GM13977 (cell line): ENCODE data around the gene ANO2.

Source experiments
- DNase-seq: peaks from one replicate; pipeline ENCODE4 v3.0.0; 2012; ENCODE audit warnings: low spot score
- CTCF ChIP-seq: IDR thresholded peaks from 2 replicates; pipeline ENCODE4 v1.5.1; 2012; ENCODE audit warnings: mild to moderate bottlenecking, control low read depth; ENCODE audit not compliant: insufficient read depth; ENCODE audit errors: extremely low read depth, missing control alignments
- in situ Hi-C: fragments of 300-500 bp; cut with MboI; formaldehyde crosslinking; loops from one replicate; pipeline ENCODE4 v1.12.0; 2022; ENCODE audit warnings: low sequenced_read_pairs, low pct_unique_long_range_greater_than_20kb, mixed read lengths, inconsistent platforms; ENCODE audit not compliant: unreplicated experiment

Gene ANO2

DNA sequence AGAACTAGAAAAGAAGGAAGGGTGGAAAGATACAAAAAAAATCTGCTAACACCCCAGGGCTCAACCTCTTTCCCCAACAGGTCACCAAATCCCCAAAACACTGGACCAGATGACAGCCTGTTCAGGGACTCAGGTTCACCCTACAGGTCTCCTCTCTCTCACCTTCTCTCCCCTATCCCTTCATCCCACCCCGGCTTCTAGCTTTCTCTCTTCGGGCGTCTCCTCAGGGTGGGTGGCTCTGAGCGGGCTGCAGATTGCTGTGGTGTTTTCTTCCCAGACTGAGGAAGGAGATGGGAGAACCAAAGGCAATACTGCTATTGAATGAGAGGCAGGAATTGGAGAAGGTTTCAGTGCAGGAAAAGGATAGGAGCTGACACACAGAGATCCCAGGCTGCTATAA is 39.3 kb downstream of the ANO2 start:
- no peak for DNase-seq
- no peak for TF ChIP-seq CTCF
- in situ Hi-C loops: no loop called here

GRCh38 chr12:5904969-5905368 is 40.1 kb downstream of the ANO2 start:
- no peak for DNase-seq
- no peak for TF ChIP-seq CTCF
- in situ Hi-C loops: no loop called here

DNA sequence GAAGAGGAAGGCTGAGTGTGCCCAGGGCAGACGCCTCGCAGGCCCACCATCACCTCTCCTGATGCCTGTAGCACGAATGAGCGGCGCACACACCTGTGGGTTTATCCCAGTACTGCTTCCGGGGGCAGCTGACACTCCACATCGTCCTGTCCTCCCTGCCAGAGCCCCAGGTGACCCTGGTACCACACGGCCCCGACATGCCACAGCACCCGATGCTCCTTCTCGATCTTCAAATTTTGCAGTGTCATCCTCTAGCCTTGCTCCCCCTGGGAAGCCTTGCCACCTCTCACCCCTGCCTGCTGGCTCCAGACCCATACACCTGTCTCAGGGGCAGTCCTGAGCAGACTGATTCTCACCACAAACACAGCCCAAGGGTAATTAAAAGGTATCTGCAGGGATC is 40.6 kb downstream of the ANO2 start:
- no peak for TF ChIP-seq CTCF
- no peak for DNase-seq
- in situ Hi-C loops: no loop called here

- in situ Hi-C loops: no loop called here
- no peak for TF ChIP-seq CTCF
- no peak for DNase-seq
Observed at GRCh38 chr12:5902736-5903135, 42.3 kb downstream of the ANO2 start.

- no peak for TF ChIP-seq CTCF
- in situ Hi-C loops: no loop called here
- no peak for DNase-seq
Observed at GRCh38 chr12:5901416-5901815, 43.6 kb downstream of the ANO2 start.

GRCh38 chr12:5900533-5901205 is 44.4 kb downstream of the ANO2 start:
- in situ Hi-C loops: no loop called here
- DNase-seq: no peak
- no peak for TF ChIP-seq CTCF

DNA sequence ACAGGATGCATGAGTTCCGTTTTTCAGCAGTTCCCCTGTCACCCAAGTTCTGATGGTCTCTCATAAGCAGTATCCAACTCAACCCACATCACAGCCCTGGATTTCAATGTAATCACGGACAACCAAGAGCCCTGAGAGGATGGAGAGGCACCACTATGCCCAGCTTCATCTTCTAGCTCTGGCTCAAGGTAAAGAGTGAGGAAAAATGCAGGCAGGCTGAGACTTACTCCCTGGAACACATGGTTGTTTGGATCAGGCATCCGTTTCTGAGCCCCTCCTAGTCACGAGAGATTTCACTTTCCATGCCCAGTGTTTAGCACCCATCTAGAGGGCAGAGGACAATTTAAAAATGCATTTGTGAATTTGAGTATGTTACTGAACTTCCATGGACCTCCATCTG is 45.0 kb downstream of the ANO2 start:
- in situ Hi-C loops: no loop called here
- DNase-seq: no peak
- no peak for TF ChIP-seq CTCF
